GM12878 (cell line): ENCODE measurements around the gene ATN1. TPM values are rescaled to one million over a fixed set of nuclear protein-coding genes. Genes with fewer than 3 reads are reported as not detected.

Experiments used
- ASH2L ChIP-seq: fragments of 300-600, 200-600 bp; sonication (generic); IDR thresholded peaks from 2 replicates; pipeline ENCODE4 v1.6.1; 2017; ENCODE audit warnings: low read depth, mild to moderate bottlenecking, borderline replicate concordance
- BACH1 ChIP-seq: fragments of 450-650 bp; IDR thresholded peaks from 2 replicates; pipeline ENCODE4 v1.6.1; 2017; ENCODE audit warnings: mild to moderate bottlenecking, borderline replicate concordance
- BCL11A ChIP-seq: IDR thresholded peaks from 2 replicates; pipeline ENCODE4 v1.6.1; 2011; ENCODE audit warnings: low read depth, low read length
- BHLHE40 ChIP-seq, 2 experiments: fragments of 450-650 bp in 1 of 2; IDR thresholded peaks; 2 replicates each; pipeline ENCODE4 v1.6.1; 2011 to 2017; ENCODE audit warnings: low read depth in 2 of 2, borderline replicate concordance in 1 of 2, improper control_type of control experiment in 1 of 2, low read length in 1 of 2, mild to moderate bottlenecking in 1 of 2
- BMI1 ChIP-seq: fragments of 450-650 bp; IDR thresholded peaks from 2 replicates; pipeline ENCODE4 v1.6.1; 2016; ENCODE audit warnings: mild to moderate bottlenecking, moderate library complexity, borderline replicate concordance
- CREM ChIP-seq: IDR thresholded peaks from 2 replicates; pipeline ENCODE4 v1.6.1; 2014; ENCODE audit warnings: antibody characterized with exemption, low read depth
- EGR1 ChIP-seq, 2 experiments: IDR thresholded peaks; 1 replicate in 1 of 2; 2 replicates in 1 of 2; pipeline ENCODE4 v1.6.1; 2011 to 2012; ENCODE audit warnings: low read depth in 2 of 2, low read length in 2 of 2, borderline replicate concordance in 1 of 2, mild to moderate bottlenecking in 1 of 2, moderate library complexity in 1 of 2
- ETV6 ChIP-seq, 2 experiments: fragments of 450-650 bp in 1 of 2; IDR thresholded peaks in 1 of 2; conservative IDR thresholded peaks in 1 of 2; 2 replicates each; pipeline ENCODE4 v1.6.1; 2014; ENCODE audit warnings: antibody characterized with exemption in 1 of 2, borderline replicate concordance in 1 of 2, low read depth in 1 of 2, mild to moderate bottlenecking in 1 of 2, moderate library complexity in 1 of 2
- FOS ChIP-seq: IDR thresholded peaks from 3 replicates; pipeline ENCODE4 v1.6.1; 2011; ENCODE audit warnings: borderline replicate concordance; ENCODE audit not compliant: insufficient read length; ENCODE audit errors: extremely low read depth
- IKZF2 ChIP-seq, 2 experiments: fragments of 450-650 bp; IDR thresholded peaks; 2 replicates each; pipeline ENCODE4 v1.6.1; 2017; ENCODE audit warnings: mild to moderate bottlenecking in 2 of 2, moderate library complexity in 2 of 2
- MEF2B ChIP-seq: fragments of 450-650 bp; IDR thresholded peaks from 2 replicates; pipeline ENCODE4 v1.6.1; 2018; ENCODE audit warnings: mild to moderate bottlenecking, moderate library complexity; ENCODE audit not compliant: partially characterized antibody, poor library complexity, severe bottlenecking
- MYB ChIP-seq: fragments of 150-350 bp; IDR thresholded peaks from 2 replicates; pipeline ENCODE4 v1.6.1; 2014; ENCODE audit warnings: mild to moderate bottlenecking, low read depth, low read length, borderline replicate concordance
- NR2F1 ChIP-seq: fragments of 450-650 bp; conservative IDR thresholded peaks from 2 replicates; pipeline ENCODE4 v1.6.1; 2017; ENCODE audit warnings: mild to moderate bottlenecking
- PAX5 ChIP-seq: IDR thresholded peaks from 2 replicates; pipeline ENCODE4 v1.6.1; 2011; ENCODE audit warnings: low read depth, low read length, borderline replicate concordance
- SIN3A ChIP-seq: IDR thresholded peaks from 2 replicates; pipeline ENCODE4 v1.6.1; 2012; ENCODE audit warnings: low read depth, low read length, improper control_type of control experiment
- TAF1 ChIP-seq: IDR thresholded peaks from 2 replicates; pipeline ENCODE4 v1.6.1; 2011; ENCODE audit warnings: mild to moderate bottlenecking, low read depth, low read length, borderline replicate concordance
- WRNIP1 ChIP-seq: IDR thresholded peaks from 2 replicates; pipeline ENCODE4 v1.6.1; 2011; ENCODE audit warnings: low read depth, low read length, improper control_type of control experiment, borderline replicate concordance
- YY1 ChIP-seq: IDR thresholded peaks from 2 replicates; pipeline ENCODE4 v1.6.1; 2011; ENCODE audit warnings: low read depth, mild to moderate bottlenecking, low read length
- ZBED1 ChIP-seq: IDR thresholded peaks from 2 replicates; pipeline ENCODE4 v1.6.1; 2016; ENCODE audit warnings: borderline replicate concordance
- ZNF384 ChIP-seq: IDR thresholded peaks from 2 replicates; pipeline ENCODE4 v1.6.1; 2012; ENCODE audit warnings: low read depth, mild to moderate bottlenecking, low read length, improper control_type of control experiment, borderline replicate concordance
- polyA plus RNA-seq, 11 experiments: library from polyadenylated mRNA; depleted of rRNA in 4 of 11; unstranded in 6 of 11; stranded (reverse) in 5 of 11; fragments of >200 nt; fragmentation: Nextera tagmentation in 4 of 11; fragmentation: Illumina TruSeq in 1 of 11; extraction: Ambion mirVana in 4 of 11; extraction: Trizol in 1 of 11; gene quantifications; 1 replicate in 1 of 11; 2 replicates in 10 of 11; pipeline versions ENCODE4 v1.2.1 to v1.2.3, GENCODE V29; 2011 to 2016; ENCODE audit warnings: inconsistent platforms in 2 of 11, missing spikeins in 2 of 11, low read depth in 1 of 11
- total RNA-seq, 4 experiments: library from RNA; depleted of rRNA in 3 of 4; stranded (reverse); fragments of >200 nt in 3 of 4; fragmentation: Illumina TruSeq in 1 of 4; extraction: Trizol in 1 of 4; gene quantifications; 2 replicates each; pipeline versions ENCODE4 v1.2.1 to v1.2.3, GENCODE V29; 2013 to 2021
- TF ChIP-seq, protein P1 (sequence below): fragments of 450-650 bp; IDR thresholded peaks from 2 replicates; pipeline ENCODE4 v1.6.1; 2018; ENCODE audit warnings: borderline replicate concordance, mild to moderate bottlenecking; ENCODE audit not compliant: partially characterized antibody
- TF ChIP-seq, protein P2 (sequence below): IDR thresholded peaks from 2 replicates; pipeline ENCODE4 v1.6.1; 2012; ENCODE audit warnings: low read depth, low read length, improper control_type of control experiment
- TF ChIP-seq, protein P3 (sequence below): fragments of 450-650 bp; formaldehyde crosslinking; IDR thresholded peaks from 2 replicates; pipeline ENCODE4 v1.5.0; 2022; ENCODE audit warnings: mild to moderate bottlenecking, missing genetic modification characterization

Gene ATN1
- total and polyA plus RNA-seq, 10 of the 15 experiments (the other 5 are each of a cell fraction or from before 2014, with no cell fraction given) = 0.08 to 44.5 (median 5.0) TPM

DNA sequence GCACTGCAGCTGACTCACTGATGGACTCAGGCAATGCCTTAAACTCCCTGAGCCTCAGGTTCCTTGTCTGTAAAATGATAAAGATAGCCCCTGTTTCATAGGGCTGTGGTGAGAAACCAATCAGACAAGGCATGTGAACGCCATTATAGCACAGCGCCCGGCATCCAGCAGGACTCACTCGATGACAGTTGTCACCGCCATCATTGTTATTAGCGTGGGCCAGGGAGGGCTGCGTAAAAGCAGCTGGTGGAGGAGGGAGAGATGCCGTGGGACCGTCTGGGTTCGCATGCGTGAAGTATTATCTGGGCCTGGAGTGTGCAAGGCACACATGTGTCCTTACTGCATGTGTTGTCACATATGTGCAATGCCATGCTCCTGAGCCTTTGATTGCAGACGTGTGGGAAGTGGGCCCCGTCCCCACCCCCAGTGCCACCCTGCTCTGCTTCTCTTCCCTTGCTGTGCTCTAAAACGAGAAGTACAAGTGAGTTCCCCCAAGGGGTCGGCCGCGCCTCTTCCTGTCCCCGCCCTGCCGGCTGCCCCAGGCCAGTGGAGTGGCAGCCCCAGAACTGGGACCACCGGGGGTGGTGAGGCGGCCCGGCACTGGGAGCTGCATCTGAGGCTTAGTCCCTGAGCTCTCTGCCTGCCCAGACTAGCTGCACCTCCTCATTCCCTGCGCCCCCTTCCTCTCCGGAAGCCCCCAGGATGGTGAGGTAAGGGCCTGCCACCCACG lies 23.2 kb downstream of the ATN1 start, which contains the start of gene PTPN6 (continued):
- TF ChIP-seq CREM (0 out of 2 replicates have a peak, but pooled peaks have one; percentile 27), MYB (no peak), YY1 (peak; percentile 88), NR2F1 (peak; percentile 54), PAX5 (no peak; the same call in 1 of the 2 replicates), ZBED1 (peak; percentile 13; the same call in 1 of the 2 replicates), IKZF2 (IDR thresholded peaks at IDR 0.05) (peak; percentile 41 to 61; a peak in 3 of 4 replicates), BACH1 (no peak; the same call in 1 of the 2 replicates), EGR1 (IDR thresholded peaks at IDR 0.05; ENCODE audit: borderline replicate concordance in 1 of 2, low read depth in 2 of 2, low read length in 2 of 2) (no peak), BCL11A (no peak), SIN3A (peak; percentile 74; the same call in 1 of the 2 replicates), FOS (no peak), BHLHE40 (IDR thresholded peaks at IDR 0.05; ENCODE audit: borderline replicate concordance in 1 of 2, low read depth in 2 of 2, low read length in 1 of 2) (peak; percentile 16 to 66; a peak in 3 of 4 replicates), ZNF384 (no peak), BMI1 (no peak), ETV6 (conservative IDR thresholded peaks at IDR 0.05 in 1 of 2, IDR thresholded peaks at IDR 0.05 in 1 of 2; ENCODE audit: borderline replicate concordance in 1 of 2, low read depth in 1 of 2) (no peak; a peak in 1 of 4 replicates), MEF2B (peak; percentile 57), TAF1 (peak; percentile 79; the same call in 1 of the 2 replicates), ASH2L (no peak), WRNIP1 (no peak)
- TF ChIP-seq, protein P1, sequence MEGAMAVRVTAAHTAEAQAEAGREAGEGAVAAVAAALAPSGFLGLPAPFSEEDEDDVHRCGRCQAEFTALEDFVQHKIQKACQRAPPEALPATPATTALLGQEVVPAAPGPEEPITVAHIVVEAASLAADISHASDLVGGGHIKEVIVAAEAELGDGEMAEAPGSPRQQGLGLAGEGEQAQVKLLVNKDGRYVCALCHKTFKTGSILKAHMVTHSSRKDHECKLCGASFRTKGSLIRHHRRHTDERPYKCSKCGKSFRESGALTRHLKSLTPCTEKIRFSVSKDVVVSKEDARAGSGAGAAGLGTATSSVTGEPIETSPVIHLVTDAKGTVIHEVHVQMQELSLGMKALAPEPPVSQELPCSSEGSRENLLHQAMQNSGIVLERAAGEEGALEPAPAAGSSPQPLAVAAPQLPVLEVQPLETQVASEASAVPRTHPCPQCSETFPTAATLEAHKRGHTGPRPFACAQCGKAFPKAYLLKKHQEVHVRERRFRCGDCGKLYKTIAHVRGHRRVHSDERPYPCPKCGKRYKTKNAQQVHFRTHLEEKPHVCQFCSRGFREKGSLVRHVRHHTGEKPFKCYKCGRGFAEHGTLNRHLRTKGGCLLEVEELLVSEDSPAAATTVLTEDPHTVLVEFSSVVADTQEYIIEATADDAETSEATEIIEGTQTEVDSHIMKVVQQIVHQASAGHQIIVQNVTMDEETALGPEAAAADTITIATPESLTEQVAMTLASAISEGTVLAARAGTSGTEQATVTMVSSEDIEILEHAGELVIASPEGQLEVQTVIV = no peak
- TF ChIP-seq, protein P2, sequence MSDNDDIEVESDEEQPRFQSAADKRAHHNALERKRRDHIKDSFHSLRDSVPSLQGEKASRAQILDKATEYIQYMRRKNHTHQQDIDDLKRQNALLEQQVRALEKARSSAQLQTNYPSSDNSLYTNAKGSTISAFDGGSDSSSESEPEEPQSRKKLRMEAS = peak; percentile 45; the same call in 1 of the 2 replicates
- TF ChIP-seq, protein P3, sequence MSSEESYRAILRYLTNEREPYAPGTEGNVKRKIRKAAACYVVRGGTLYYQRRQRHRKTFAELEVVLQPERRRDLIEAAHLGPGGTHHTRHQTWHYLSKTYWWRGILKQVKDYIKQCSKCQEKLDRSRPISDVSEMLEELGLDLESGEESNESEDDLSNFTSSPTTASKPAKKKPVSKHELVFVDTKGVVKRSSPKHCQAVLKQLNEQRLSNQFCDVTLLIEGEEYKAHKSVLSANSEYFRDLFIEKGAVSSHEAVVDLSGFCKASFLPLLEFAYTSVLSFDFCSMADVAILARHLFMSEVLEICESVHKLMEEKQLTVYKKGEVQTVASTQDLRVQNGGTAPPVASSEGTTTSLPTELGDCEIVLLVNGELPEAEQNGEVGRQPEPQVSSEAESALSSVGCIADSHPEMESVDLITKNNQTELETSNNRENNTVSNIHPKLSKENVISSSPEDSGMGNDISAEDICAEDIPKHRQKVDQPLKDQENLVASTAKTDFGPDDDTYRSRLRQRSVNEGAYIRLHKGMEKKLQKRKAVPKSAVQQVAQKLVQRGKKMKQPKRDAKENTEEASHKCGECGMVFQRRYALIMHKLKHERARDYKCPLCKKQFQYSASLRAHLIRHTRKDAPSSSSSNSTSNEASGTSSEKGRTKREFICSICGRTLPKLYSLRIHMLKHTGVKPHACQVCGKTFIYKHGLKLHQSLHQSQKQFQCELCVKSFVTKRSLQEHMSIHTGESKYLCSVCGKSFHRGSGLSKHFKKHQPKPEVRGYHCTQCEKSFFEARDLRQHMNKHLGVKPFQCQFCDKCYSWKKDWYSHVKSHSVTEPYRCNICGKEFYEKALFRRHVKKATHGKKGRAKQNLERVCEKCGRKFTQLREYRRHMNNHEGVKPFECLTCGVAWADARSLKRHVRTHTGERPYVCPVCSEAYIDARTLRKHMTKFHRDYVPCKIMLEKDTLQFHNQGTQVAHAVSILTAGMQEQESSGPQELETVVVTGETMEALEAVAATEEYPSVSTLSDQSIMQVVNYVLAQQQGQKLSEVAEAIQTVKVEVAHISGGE (CRISPR knock-in tag) = no peak
